Sigmoid colon (tissue), 4 donors: Measurements from ENCODE around the gene CHD5.

Experiments
- CTCF ChIP-seq, 4 experiments: fragments of 450-650 bp in 3 of 4; fragments of 200-600 bp in 1 of 4; IDR thresholded peaks; one replicate each; pipeline ENCODE4 v1.5.1; 2016 to 2019; ENCODE audit warnings: antibody characterized with exemption in 4 of 4, mild to moderate bottlenecking in 3 of 4, moderate library complexity in 2 of 4
- EP300 ChIP-seq, 4 donors: sonication (generic); formaldehyde crosslinking; IDR thresholded peaks; one replicate each; pipeline ENCODE4 v1.6.1; 2017; ENCODE audit warnings: antibody characterized with exemption in 4 of 4
- POLR2A ChIP-seq, 2 donors: fragments of 450-650 bp; IDR thresholded peaks; one replicate each; pipeline ENCODE4 v1.6.1; 2016; ENCODE audit warnings: antibody characterized with exemption in 2 of 2, mild to moderate bottlenecking in 2 of 2, moderate library complexity in 2 of 2
- POLR2AphosphoS5 ChIP-seq, 4 donors: sonication (generic); formaldehyde crosslinking; IDR thresholded peaks; one replicate each; pipeline ENCODE4 v1.6.1; 2017; ENCODE audit warnings: antibody characterized with exemption in 4 of 4

- TF ChIP-seq CTCF (IDR thresholded peaks at IDR 0.05) (no peak), EP300 (IDR thresholded peaks at IDR 0.05) (no peak), POLR2A (IDR thresholded peaks at IDR 0.05) (no peak), POLR2AphosphoS5 (IDR thresholded peaks at IDR 0.05) (no peak)
These were observed 30.5 kb downstream of the CHD5 start for GRCh38 chr1:6149597-6149996.
